Vagina (tissue), 2 donors: ENCODE results near the gene SLAIN1.

Source experiments
- CTCF ChIP-seq, 3 experiments: fragments of 450-650 bp in 2 of 3; fragments of 200-600 bp in 1 of 3; sonication (generic) in 1 of 3; IDR thresholded peaks; one replicate each; pipeline ENCODE4 v1.5.1; 2017 to 2019; ENCODE audit warnings: antibody characterized with exemption in 3 of 3, mild to moderate bottlenecking in 2 of 3, moderate library complexity in 2 of 3
- POLR2A ChIP-seq, 2 donors: fragments of 450-650 bp; IDR thresholded peaks; one replicate each; pipeline ENCODE4 v1.6.1; 2017; ENCODE audit warnings: antibody characterized with exemption in 2 of 2, mild to moderate bottlenecking in 2 of 2, moderate library complexity in 2 of 2
- POLR2AphosphoS5 ChIP-seq, 2 donors: sonication (generic); formaldehyde crosslinking; IDR thresholded peaks; one replicate each; pipeline ENCODE4 v1.9.0; 2017; ENCODE audit warnings: antibody characterized with exemption in 2 of 2, mild to moderate bottlenecking in 2 of 2, low read depth in 1 of 2; ENCODE audit not compliant: insufficient read depth in 1 of 2

DNA sequence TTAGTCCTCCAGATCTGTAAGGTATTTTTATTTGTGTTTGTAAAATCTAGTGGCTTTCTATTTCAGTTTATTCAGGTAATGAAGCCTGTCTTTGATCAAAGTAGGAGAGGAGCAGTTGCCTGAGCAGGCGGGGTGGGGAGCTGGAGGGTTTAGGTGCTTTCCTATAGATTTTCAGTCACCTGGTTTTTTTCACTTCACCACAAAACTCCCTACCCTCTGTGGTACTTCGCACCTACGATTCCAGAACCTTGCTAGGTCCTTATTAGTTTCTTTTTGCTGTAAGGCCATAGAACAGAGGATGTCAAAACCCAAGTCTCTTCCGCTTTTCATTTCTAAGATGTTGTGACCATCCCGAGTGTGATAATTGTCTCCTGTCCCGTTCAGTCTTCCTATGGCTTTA lies 26.6 kb downstream of the SLAIN1 start:
- no peak for TF ChIP-seq CTCF (IDR thresholded peaks at IDR 0.05)
- no peak for TF ChIP-seq POLR2A (IDR thresholded peaks at IDR 0.05)
- no peak for TF ChIP-seq POLR2AphosphoS5 (IDR thresholded peaks at IDR 0.05; ENCODE audit: insufficient read depth in 1 of 2, low read depth in 1 of 2)
